ENCODE data around the gene FAM24A.
"Not testable (repeated sequence)": the region's sequence is repeated elsewhere in the genome, so short reads cannot be mapped to it uniquely, and the experiment has no call there.

FAM24A gene

DNA sequence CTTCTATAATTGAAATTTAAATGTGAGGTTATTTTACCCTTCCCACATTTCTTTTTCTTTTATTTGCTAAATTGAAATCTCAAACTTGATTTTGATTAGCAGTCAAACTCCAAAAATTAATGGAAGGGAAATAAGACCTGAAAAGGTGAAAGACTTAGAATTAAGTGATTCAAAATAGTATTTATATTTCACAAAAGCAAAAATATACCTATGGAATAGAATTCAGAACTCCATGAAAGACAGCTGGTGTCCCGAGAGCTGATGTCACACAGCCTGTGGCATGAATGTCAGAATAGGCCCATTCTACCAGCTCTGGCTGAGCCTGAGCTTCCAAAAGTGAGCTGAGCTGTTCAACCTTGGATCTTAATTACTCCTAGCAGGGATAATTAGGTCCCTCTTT, at the start of gene FAM24A:
TSS of gene FAM24A (plus strand) at position 301 of the 400 bp plus-strand sequence. CDS start 1,025 bp downstream, outside the sequence.
- DNase-seq, result no peak

DNA sequence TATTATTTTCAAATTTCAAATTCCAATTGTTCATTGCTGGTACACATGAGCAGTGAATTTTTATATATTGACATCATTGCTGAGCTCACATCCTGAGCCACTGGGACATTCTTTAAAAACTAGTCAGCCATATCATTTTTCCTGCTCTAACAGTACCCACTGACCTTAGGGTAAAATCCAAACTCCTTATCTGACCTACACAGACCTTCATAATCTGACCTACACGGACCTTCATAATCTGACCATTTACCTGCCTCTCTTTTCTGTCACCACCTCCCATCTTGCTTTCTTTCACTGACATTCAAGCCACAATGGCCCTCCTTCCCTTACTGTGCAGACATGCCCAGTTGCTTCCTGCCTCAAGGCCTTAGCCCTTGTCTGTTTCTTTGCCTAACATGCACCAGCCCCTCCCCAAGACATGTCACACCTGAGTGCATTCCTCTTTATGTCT, 48.7 kb upstream of the FAM24A start:
- DNase-seq, result no peak

DNA sequence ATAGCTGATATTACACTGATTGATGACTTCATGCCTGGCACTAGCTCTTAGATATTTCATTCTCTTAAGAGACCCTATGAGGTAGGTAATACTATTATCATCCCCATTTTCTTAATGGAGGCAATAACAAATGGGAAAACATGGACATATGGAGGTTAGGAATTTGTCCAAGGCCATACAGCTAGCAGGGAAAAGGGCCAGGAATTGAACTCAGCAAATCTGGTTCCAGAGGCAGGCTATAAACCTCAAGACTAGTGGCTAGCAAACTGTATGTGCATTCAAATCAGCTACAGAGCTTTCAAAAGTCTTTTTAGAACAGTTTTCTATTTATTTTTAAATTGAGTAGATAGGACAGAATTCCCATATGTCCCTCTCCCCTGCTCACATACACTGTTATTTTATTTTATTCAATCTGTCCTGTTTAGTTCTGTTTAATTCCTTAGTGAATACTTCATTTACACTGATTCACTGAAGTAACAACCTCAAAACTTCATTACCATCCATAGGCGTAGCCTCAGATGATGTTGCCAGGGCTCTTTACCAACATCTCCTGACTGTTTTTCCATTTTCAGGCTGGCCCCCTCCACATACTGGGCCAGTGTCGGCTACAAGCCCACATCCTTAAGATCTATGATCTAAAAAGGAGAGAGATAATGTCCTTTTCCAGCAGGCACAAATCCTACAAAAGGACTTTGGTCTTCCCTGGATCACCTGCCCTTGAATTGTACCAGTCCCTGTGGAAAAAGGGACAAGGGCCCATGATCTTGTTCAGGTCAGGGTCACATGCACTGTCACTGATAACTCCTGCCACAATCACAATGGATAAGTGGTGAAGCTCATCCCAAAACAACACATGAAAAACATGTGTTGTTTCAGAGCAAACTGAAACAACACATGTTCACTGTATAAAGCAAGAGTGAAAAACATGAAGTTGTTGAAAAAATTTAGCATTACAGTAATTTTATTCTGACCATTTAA, 46.9 kb upstream of the FAM24A start:
- no peak for DNase-seq

DNA sequence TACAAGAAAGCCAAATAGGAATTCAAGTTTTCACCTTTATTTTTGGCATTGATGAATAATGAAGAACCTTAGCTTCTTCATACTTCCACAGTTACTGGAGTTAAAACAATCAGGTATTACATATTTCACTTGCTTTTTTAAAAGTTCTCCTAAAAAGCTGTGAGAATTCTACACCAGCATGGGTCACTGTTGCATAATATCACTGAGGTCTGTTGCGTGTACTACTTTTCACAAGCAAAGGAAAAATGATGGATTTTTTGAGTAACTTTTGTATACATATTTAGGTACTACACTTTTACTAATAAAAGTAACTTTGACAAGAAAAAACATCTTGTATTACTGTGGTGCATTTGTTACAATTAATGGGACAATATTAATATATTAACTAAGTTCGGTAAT, 46.2 kb upstream of the FAM24A start:
- no peak for DNase-seq

DNA sequence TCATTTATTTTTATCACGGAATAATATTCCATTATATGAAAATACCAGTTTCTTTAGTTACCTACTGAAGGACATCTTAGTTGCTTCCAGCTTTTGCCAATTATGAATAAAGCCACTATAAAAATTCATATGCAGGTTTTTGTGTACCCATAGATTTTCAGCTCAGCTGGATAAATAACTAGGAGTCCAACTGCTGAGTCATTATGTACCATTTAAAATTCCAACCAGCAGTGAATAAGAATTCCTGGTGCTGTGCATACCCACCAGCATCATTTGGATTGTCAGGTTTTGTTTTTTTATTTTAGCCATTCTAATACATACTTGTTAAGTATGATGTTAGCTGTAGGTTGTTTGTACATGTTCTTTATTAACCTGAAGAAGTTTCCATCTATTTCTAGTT, 45.5 kb upstream of the FAM24A start:
- no peak for DNase-seq

GRCh38 chr10:122866757-122867482, 43.5 kb upstream of the FAM24A start:
- DNase-seq, result not testable (repeated sequence)

DNA sequence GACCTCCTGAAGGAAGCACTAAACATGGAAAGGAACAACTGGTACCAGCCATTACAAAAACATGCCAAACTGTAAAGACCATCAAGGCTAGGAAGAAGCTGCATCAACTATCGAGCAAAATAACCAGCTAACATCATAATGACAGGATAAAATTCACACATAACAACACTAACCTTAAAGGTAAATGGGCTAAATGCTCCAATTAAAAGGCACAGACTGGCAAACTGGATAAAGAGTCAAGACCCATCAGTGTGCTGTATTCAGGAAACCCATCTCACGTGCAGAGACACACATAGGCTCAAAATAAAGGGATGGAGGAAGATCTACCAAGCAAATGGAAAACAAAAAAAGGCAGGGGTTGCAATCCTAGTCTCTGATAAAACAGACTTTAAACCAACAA, 41.6 kb upstream of the FAM24A start:
- not testable (repeated sequence) for DNase-seq

DNA sequence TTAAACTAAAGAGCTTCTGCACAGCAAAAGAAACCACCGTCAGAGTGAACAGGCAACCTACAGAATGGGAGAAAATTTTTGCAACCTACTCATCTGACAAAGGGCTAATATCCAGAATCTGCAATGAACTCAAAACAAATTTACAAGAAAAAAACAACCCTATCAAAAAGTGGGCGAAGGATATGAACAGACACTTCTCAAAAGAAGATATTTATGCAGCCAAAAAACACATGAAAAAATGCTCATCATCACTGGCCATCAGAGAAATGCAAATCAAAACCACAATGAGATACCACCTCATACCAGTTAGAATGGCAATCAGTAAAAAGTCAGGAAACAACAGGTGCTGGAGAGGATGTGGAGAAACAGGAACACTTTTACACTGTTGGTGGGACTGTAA, 38.5 kb upstream of the FAM24A start:
- not testable (repeated sequence) for DNase-seq

- DNase-seq, result no peak
These were observed 34.5 kb upstream of the FAM24A start for GRCh38 chr10:122875843-122876466.

DNA sequence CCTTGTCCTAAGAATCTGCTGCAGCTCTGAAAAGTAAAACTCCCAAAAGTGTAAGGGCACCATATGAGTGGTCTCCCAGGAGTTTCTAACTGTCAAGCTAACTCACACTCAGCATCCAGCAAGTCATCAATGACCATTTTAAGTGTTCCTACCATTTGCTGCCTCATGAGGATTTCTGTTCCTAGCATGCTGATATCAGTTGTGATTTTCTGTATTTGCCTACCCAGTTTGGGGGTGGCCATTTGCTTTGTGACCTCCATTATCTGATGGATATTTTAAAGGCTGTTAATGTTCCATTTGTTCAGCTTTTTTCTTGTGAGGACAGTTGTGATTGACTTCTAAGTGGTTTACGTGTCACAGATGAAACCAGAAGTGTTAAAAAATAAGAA, 33.9 kb upstream of the FAM24A start:
- no peak for DNase-seq

- DNase-seq, result no peak
These were observed 33.1 kb upstream of the FAM24A start for GRCh38 chr10:122877264-122877663.

GRCh38 chr10:122878799-122879338, 31.5 kb upstream of the FAM24A start:
- DNase-seq, result no peak

- DNase-seq, result peak; percentile 97
These were observed 30.8 kb upstream of the FAM24A start, which contains the start of gene FAM24B for GRCh38 chr10:122879339-122880273. Gene FAM24B, minus strand, starts transcription at chr10:122879581. Its CDS starts 29,066 bp downstream, at chr10:122850515.

- no peak for DNase-seq
These were observed 27.6 kb upstream of the FAM24A start for GRCh38 chr10:122882766-122883165.

DNA sequence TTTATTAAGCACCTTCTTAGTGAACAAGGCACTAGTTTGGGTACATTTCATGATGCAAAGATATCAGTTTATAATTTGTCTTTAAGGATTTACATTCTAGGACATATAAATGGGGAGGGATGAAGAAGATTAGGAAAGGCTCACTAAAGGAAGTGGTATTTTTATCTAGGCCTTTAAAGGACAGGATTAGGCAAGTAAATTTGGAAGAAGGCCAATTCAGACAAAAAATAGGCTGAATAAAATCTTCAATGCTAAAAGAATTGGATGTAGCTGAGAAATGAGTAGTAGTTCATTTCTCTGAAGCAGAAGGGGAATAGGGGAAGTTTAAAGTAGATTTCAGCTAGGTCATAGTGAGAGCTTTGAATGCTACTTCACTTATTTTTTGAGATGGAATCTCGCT, 26.2 kb upstream of the FAM24A start:
- DNase-seq, result no peak

GRCh38 chr10:122894261-122894944, 16.0 kb upstream of the FAM24A start:
- no peak for DNase-seq

DNA sequence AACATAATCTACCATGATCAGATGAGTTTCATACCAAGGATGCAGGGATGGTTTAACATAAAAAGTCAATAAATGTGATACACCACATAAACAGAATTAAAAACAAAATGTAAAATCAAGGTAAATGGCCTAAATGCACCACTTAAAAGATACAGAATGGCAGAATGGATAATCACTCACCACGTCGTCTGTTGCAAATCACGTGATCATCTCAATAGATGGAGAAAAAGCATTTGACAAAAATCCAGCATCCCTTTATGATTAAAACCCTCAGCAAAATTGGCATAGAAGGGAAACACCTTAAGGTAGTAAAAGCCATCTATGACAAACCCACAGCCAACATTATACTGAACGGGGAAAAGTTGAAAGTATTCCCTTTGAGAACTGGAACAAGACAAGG, 6.5 kb upstream of the FAM24A start:
- not testable (repeated sequence) for DNase-seq

DNA sequence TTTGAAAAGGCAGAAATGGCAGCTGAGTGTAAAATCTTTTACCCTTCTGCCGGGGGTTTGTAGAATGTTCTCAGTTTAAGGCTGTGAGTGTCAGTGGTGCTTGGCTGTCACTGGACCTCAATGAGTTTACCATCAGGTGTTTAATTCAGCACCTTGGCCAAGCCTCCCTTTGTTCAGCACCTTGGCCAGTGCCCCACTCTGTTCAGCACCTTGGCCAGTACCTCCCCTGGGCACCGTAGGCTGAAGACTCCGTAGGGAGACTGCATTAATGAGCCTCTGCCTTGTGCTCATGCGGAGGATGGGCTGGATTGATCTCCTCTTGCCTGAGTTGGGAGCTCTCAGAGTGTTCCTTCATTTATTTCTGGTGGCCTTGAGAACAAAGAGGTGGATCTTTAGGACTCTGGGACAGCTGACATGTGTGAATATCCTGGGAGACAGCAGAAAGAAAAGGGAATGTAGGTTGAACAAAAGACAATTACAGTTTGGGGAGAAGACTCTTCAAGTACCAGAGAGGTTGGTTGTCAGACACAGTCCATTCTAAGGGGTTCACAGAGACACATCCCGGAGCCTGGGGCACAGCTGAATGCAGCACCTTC, 1.6 kb downstream of the FAM24A start:
- peak; percentile 16 to 32 for DNase-seq

DNA sequence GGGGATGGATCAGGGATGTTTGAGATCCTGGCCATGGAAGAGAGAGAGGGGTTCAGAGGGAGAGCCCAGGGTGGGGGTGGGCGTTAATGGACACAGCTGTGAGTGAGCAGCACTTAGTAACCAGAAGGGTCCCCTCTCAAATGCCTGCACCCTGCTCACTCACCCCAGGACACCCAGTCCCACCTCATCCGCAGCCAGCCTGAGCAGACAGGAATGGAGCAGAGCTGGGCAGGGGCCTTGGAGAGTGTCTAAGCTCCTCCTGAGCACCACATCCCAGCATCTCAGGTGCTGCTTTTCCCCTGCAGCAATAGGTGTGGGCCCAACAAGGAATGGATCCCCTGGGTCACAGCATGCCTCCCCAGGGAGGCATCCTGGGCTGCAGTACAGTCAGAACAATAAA, 5.3 kb downstream of the FAM24A start:
- no peak for DNase-seq

DNA sequence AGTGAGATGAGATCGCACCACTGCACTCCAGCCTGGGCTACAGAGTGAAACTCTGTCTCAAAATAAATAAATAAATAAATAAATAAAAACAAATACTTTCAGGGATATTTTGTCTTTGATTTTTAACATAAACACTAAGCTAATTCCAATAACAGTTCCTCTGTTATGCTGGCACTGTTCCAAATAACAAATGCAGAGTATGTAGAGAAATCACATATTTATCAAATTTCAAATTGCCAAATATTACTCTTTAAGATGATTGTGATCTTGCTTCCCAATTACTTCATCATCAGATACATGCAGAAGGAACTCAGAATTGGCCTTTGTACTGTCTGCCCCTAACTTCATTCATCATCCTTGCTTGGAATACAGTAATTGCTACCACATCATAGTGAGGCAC, 19.7 kb downstream of the FAM24A start:
- no peak for DNase-seq
